GM18951 (cell line): ENCODE measurements around the gene CDH5.

Experiments
- POLR2A ChIP-seq: IDR thresholded peaks from 4 replicates; pipeline ENCODE4 v1.6.1; 2011; ENCODE audit warnings: mild to moderate bottlenecking; ENCODE audit not compliant: insufficient read length, insufficient read depth; ENCODE audit errors: extremely low read depth
- in situ Hi-C: fragments of 300-500 bp; cut with MboI; formaldehyde crosslinking; loops from one replicate; pipeline ENCODE4 v1.12.0; 2022; ENCODE audit warnings: low sequenced_read_pairs, mixed read lengths, inconsistent platforms; ENCODE audit not compliant: unreplicated experiment

The CDH5 gene

DNA sequence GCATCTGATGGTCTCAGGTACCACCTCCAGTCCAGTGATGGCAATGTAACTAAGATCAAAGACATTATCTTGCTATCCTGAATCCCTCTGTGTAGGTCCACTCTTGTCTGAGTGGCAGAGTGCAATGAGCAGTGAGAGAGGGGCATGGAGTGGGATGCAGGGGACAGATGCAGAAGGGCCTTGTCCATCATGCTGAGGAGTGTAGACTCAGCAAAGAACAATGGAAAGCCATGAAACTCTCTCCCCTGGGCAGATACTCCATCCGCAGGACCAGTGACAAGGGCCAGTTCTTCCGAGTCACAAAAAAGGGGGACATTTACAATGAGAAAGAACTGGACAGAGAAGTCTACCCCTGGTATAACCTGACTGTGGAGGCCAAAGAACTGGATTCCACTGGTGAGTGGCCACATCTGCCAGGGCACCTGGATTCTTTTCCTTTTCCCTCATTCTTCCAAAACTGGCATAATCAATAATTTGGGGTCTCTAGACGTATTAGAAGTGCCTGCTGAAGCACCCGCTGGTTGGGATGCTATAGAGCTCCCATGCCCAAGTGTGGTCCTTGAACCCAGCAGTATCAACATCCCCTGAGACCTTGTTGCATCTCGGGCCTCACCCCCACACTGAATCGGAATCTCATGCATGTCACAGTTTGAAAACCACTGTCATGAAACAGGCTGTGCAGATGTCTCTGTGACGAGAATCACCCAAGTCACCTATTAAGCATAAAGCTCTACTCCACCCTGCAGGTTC lies 29.5 kb downstream of the CDH5 start:
- no peak for TF ChIP-seq POLR2A
- in situ Hi-C loops = no loop called here

DNA sequence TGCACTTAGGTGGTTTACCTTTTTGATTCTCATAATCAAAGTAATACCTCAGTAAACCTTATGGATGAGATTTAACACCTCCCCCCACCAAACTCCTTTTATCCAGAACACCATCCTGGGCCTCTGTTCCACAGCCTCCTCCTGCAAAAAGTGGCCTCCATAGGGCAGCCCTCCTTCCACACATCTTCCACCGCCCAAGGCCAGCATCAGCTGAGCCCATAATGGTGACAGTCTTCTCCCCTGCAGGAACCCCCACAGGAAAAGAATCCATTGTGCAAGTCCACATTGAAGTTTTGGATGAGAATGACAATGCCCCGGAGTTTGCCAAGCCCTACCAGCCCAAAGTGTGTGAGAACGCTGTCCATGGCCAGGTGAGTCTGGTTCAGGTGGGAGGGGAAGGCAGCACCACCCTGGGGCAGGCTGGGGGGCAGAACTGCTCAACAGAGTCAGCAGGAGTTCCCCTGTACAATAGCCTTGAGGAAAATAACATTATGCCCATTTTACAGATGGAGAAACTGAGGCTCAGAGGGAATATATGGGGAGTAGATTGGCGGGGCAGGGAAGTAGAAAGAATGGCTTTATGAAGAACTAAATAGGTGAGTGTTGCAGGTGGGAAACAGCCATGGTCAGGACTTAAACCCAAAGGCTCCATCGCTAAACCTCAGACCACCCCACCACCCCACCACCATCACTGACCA lies 31.4 kb downstream of the CDH5 start:
- TF ChIP-seq POLR2A = no peak
- in situ Hi-C loops = no loop called here

DNA sequence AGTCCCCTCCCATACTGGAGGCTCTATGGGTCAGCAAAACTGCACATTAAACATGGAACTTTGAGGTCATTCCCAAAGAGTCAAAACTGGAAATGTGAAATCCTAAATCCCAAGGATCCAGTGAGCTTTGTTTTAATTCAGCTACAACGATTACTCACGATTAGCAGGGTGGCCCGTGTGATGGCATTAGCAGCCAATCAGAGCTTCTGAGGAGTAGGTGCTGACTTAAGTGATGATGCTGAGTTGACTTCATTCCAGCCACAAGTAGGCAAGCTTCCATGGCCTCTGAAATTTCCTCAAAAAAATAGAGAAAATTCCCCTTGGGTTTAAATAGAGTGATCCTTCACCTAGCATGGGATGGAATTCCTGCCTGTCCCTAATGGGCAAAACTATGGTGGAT lies 32.5 kb downstream of the CDH5 start:
- in situ Hi-C loops = no loop called here
- TF ChIP-seq POLR2A = no peak

DNA sequence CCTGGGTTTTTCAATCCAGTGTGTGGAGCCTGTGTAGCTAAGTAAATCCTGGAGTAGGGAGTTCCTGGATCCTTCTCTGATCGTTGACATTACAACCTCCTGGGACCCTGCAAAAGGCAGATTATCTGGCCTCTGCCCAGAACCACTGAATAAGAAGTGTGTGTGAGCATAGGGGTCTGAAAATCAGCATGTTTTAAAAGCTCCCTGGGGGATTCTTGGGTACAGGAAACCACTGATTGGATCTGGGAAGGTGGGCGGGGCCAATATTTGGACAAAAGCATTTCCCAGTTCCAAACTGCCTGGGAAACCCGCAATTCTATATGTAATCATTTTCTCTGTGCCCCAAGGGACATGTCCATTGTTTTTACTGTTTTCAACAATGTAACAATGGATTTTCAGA lies 33.4 kb downstream of the CDH5 start:
- in situ Hi-C loops = loop anchor here (25.0 kb wide), 1 partner anchor 462 kb away; no protein-coding TSS in a partner anchor
- no peak for TF ChIP-seq POLR2A

DNA sequence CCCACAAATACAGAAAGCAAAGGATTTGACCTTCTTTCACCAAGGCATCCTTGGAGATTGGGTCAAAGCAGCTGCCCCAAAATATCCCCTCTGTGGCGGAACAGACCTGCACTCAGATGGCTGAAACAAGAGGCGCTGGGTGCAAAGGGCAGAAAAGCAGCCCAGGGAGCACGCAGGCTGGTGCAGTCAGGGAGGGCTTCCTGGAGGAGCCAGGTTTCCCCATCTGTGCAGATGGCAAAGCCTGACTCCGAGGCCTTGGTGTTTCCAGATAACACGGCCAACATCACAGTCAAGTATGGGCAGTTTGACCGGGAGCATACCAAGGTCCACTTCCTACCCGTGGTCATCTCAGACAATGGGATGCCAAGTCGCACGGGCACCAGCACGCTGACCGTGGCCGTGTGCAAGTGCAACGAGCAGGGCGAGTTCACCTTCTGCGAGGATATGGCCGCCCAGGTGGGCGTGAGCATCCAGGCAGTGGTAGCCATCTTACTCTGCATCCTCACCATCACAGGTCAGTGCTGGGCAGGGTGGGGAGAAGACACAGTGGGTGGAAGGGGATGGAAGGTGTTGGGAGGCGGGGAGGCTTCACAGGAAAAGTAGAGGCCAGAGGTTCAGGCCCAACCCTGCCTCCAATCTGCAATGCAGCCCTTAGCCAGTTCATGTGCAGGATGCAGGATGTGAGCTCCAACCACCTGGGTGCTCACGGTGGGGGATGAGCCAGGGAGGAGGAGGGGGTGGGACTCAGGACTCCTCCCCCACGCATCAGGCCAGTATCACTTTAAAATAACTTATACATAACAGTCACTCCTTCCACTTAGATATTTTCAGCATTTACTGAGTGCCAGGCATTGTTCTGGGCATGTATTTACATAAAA lies 34.3 kb downstream of the CDH5 start:
- no peak for TF ChIP-seq POLR2A
- in situ Hi-C loops = loop anchor here (25.0 kb wide), 1 partner anchor 462 kb away; no protein-coding TSS in a partner anchor

DNA sequence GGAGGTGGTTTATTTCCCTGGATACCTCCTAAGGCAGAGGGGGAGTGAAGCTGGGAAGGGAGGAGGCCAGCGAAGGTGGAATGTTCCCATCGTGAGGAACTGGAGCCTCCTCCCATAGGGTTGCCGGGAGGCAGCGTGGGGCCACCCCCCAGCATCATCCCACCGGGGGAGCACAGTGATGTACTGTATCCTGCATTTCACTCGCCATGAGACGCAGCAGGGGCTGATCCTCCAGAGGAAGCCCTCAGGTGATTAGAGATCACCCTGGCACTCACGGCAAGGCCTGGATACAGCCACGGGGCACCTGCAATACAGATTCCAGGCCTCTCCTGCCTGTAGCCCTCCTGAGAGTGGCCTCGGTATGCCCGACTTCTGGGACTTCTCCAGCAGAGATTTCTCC lies 35.1 kb downstream of the CDH5 start:
- no peak for TF ChIP-seq POLR2A
- in situ Hi-C loops = loop anchor here (25.0 kb wide), 1 partner anchor 461 kb away; no protein-coding TSS in a partner anchor

DNA sequence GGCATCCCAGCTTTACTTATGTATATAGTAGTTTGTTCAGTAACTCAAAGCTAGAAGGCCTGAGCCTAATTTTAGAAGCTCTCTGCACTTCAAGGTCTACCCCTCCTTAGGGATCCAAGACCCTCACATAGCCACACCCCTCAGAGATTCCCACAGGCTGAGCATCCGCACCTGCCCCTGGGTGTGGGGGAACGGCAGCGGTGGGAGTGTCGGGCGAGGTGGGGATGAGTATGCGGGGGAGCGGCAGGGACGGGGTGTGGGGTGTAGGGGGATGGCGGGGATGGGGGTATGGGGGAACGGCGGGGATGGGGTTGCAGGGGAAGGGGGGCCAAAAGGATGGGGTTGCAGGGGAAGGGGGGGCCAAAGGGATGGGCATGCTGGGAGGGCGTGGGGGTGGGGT lies 35.7 kb downstream of the CDH5 start:
- no peak for TF ChIP-seq POLR2A
- in situ Hi-C loops = loop anchor here (25.0 kb wide), 1 partner anchor 460 kb away; no protein-coding TSS in a partner anchor

DNA sequence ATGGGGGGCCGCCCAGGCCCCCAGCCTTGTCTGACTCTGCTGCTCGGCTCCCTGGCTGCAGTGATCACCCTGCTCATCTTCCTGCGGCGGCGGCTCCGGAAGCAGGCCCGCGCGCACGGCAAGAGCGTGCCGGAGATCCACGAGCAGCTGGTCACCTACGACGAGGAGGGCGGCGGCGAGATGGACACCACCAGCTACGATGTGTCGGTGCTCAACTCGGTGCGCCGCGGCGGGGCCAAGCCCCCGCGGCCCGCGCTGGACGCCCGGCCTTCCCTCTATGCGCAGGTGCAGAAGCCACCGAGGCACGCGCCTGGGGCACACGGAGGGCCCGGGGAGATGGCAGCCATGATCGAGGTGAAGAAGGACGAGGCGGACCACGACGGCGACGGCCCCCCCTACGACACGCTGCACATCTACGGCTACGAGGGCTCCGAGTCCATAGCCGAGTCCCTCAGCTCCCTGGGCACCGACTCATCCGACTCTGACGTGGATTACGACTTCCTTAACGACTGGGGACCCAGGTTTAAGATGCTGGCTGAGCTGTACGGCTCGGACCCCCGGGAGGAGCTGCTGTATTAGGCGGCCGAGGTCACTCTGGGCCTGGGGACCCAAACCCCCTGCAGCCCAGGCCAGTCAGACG lies 36.2 kb downstream of the CDH5 start:
- TF ChIP-seq POLR2A = no peak
- in situ Hi-C loops = loop anchor here (25.0 kb wide), 1 partner anchor 460 kb away; no protein-coding TSS in a partner anchor

DNA sequence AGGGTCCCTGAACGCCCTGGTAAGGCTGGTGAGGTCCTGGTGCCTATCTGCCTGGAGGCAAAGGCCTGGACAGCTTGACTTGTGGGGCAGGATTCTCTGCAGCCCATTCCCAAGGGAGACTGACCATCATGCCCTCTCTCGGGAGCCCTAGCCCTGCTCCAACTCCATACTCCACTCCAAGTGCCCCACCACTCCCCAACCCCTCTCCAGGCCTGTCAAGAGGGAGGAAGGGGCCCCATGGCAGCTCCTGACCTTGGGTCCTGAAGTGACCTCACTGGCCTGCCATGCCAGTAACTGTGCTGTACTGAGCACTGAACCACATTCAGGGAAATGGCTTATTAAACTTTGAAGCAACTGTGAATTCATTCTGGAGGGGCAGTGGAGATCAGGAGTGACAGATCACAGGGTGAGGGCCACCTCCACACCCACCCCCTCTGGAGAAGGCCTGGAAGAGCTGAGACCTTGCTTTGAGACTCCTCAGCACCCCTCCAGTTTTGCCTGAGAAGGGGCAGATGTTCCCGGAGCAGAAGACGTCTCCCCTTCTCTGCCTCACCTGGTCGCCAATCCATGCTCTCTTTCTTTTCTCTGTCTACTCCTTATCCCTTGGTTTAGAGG lies 37.1 kb downstream of the CDH5 start:
- in situ Hi-C loops = loop anchor here (25.0 kb wide), 1 partner anchor 459 kb away; no protein-coding TSS in a partner anchor
- no peak for TF ChIP-seq POLR2A

DNA sequence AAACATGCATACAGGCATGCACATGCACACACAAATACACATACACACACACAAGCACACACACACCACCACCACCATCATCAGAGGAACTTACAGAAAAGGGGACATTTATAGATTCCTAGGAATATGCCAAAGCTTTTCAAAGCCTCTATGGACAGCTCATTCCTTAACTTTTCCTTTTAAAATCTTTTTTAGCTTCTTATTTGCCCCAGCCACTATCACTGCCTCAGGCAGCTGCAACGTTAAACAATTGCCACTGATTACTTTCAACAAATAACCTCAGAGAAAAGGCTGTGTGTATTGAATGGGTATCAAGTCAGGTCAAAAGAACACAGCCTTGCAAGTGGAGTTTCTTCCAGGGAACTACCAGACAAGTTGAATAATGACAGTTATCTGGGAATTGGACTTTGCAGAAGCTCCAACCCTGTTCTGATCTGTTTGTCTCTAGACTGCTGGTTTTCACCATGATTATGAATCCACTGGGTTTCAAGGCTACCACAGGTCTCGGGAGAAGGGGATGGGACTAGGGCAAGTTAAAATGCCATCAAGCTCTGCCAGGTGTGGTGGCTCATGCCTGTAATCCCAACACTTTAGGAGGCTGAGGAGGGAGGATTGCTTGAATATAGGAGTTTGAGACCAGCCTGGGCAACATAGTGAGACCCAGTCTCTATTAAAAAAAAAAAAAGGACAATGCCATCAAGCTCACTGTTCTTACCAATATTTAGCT lies 38.7 kb downstream of the CDH5 start:
- in situ Hi-C loops = loop anchor here (25.0 kb wide), 1 partner anchor 457 kb away; no protein-coding TSS in a partner anchor
- TF ChIP-seq POLR2A = no peak

DNA sequence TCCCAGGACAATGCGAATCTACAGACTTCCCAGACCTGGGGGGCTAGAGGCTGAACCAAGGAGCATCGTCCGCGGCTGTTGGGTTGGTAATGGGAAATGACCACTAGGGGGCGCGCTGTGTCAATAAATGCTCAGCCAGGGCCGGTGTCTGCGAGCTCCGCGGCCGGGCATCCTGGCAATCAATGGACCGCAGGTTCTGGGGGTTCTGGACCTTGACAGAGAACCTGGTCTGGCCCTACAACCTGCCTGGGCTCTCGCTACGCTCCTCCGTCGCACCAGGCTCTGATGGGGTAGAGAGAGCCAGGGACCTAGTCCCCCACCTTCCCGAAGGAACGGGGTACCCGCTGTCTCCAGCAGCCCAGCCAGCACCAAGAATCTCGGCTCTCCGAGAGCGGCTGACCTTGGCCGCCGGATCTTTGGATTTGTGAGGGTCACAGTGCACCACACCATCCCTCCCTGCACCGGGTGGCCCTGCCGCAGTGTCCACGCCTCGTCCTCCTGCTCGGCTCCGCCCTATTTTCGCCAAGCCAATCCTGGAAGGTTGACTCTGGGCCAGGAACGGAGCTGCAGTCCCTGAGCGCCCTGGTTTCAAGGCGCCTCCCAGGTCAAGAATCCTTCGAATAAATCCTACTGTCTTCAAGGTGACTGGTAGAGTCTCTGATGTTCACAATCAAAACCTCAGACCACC lies 40.2 kb downstream of the CDH5 start:
- in situ Hi-C loops = loop anchor here (25.0 kb wide), 1 partner anchor 456 kb away; no protein-coding TSS in a partner anchor
- TF ChIP-seq POLR2A = no peak
